RCC 7860 (cell line): Measurements from ENCODE around the gene CWC27.

Source experiments
- DNase-seq: peaks from one replicate; pipeline ENCODE4 v3.0.0-alpha.2; 2015; ENCODE audit warnings: low spot score
- FAIRE-seq: peaks from 2 replicates; lab custom pipeline; 2012; peaks lifted over from hg19 to GRCh38; lab: Jason Lieb, UNC

CWC27 gene, protein sequence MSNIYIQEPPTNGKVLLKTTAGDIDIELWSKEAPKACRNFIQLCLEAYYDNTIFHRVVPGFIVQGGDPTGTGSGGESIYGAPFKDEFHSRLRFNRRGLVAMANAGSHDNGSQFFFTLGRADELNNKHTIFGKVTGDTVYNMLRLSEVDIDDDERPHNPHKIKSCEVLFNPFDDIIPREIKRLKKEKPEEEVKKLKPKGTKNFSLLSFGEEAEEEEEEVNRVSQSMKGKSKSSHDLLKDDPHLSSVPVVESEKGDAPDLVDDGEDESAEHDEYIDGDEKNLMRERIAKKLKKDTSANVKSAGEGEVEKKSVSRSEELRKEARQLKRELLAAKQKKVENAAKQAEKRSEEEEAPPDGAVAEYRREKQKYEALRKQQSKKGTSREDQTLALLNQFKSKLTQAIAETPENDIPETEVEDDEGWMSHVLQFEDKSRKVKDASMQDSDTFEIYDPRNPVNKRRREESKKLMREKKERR

DNA sequence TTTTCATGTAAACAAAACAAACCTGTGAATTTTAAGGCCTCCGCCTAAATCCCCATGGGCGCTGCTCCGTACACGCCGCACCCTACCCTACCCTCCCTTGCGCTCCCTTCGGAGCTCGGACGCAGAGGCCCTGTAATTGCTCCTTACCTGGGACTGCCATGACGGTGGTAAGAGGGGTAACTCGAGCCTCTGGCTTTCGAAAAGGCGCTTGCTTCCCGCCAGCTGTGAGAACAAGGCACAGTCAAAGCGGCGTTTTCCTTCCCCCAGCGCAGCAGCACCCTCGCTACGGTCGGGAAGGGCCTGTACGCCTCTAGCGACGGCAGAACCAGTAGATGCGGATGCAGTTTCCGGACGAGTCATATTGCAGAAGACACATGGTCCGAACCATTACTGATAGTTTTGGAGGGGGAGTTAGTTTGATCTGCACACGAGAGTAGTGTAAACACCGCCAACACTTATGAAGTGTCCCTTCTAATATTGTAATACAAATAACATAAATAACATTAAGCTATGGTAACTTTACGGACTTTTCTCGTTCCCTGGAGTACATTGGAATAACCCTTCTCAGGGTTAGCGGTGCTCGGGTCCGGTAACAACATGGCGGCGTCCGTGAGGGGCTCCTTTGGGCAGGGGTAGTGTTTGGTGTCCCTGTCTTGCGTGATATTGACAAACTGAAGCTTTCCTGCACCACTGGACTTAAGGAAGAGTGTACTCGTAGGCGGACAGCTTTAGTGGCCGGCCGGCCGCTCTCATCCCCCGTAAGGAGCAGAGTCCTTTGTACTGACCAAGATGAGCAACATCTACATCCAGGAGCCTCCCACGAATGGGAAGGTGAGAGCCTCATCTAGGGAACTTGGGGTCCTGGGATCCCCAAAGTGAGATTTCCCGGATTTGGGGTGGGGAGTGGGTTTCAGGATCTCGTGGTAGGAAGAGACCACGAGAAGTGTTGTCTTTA is at the start of gene CWC27, which contains the start of gene SREK1IP1:
CWC27 (plus strand) TSS at position 573 of the 955 bp plus-strand sequence; CDS start at position 790, 217 bp downstream.
SREK1IP1 (minus strand) TSS at position 334 of the 955 bp plus-strand sequence; CDS start at position 160, 174 bp downstream.
- no peak for FAIRE-seq

GRCh38 chr5:64722588-64722987 is 46.1 kb upstream of the CWC27 start:
- no peak for DNase-seq
- no peak for FAIRE-seq

More for the DNA sequence above, at the start of gene CWC27, which contains the start of gene SREK1IP1:
- peak; percentile 66 for DNase-seq

DNA sequence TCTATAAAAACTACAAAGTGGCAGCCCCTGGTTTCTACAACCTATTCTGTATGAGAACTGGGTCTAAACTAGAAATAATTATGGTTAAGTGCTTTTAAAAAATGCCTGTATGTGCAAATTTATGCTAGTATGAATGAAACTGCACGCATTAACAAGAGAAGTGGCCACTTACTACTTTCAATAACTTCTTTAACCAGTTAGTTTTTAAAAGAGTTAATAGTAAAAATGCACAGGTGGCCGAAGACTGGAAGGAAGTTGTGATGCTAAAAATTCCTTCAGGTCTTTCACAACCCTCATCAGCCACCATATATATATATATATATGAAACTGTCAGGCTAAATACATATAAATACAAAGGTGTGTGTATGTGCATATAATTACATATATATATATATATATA is 41.6 kb upstream of the CWC27 start:
- FAIRE-seq (no peak), DNase-seq (no peak)

DNA sequence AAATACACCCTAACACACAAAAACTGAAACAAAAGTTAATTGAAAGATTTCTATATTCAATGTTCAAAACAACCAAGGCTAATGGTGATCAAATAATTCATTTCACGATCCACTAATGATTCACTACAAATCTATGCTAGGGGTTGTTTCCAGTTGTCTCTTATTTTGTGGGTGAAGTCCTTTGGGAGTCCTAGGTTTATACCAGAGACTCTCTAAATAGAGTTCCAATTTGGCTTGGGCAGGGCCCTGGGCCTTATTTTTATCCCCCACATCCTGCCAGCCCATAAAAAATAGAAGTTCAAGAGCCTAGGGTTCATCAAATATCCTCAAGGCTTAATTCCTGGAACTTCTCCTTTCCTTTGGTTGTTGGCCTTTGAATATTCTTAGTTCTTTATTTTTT is 26.3 kb upstream of the CWC27 start:
- FAIRE-seq (no peak), DNase-seq (no peak)

DNA sequence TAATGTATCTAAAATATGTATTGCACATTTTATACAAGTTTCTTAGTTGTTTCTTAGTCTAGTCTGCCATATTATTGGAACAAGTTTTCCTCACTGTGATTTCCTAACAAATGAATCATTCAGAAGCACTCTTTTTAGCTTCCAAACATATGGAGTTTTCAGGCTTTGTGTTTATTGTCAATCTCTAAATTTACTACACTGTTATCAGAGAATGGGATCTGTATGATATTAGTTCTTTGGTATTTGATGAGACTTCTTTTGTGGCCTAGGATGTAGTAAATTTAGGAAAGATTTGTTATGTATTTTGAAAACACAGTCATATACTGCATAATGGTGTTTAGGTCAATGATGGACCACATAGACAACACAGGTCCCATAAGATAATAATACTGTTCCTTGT is 25.9 kb upstream of the CWC27 start:
- FAIRE-seq, result no peak

GRCh38 chr5:64744914-64745313 is 23.8 kb upstream of the CWC27 start:
- FAIRE-seq (no peak), DNase-seq (no peak)

More for the DNA sequence above, 25.9 kb upstream of the CWC27 start:
- DNase-seq, result no peak

DNA sequence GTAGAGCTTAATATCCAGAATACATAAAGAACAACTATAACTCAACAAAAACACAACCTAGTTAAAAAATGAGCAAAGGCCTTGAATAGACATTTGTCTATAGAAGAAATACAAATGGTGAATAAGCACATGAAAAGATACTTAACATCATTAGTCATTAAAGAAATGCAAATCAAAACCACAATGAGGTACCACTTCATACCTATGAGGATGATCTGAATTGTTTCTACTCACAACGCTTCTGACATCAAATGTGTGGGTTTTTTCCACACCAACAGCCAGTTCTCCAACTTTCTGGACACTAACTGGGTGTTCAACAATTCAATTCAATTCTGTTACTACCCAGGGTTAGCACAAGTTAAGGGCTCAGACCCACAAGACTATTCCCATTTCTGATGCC is 22.3 kb upstream of the CWC27 start:
- FAIRE-seq, result no peak
- no peak for DNase-seq

DNA sequence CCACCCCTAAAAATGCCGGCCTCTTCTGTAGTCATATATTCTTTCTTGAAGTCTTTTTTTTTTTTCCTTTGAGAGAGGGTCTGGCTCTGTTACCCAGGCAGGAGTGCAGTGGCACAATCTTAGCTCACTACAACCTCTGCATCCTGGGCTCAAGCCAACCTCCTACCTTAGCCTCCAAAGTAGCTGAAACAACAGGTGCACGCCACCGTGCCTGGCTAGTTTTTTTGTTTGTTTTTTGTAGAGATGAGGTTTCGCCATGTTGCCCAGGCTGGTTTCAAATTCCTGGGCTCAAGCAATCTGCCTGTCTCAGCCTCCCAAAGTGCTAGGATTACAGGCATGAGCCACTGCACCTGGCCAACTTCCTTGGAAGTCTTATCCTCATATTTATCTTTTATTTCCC is 19.3 kb upstream of the CWC27 start:
- FAIRE-seq, result no peak

DNA sequence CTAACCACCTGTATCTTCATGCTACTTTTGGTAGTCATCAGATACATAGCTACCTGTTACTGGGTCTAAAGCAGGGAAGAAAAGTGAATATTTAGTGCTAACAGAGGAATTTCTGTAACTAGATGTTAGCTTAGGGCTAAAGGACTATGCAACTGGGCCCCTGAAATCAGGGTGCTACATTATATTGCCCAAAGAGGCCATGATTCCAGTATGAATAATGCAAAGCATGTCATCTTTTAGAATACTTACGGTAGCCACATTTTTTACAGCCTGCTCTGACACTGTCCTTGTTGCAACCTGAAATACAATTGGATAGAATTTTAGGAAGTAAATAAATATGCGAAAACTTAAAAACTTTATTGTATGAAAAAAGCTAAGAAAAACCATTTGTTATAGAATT is 14.7 kb upstream of the CWC27 start:
- no peak for FAIRE-seq
- DNase-seq, result no peak

More for the DNA sequence above, 19.3 kb upstream of the CWC27 start:
- no peak for DNase-seq

- no peak for FAIRE-seq
- no peak for DNase-seq
These were observed 9.8 kb upstream of the CWC27 start for GRCh38 chr5:64758901-64759300.

GRCh38 chr5:64759960-64760660 is 8.6 kb upstream of the CWC27 start:
- DNase-seq, result no peak
- no peak for FAIRE-seq

GRCh38 chr5:64763948-64764503 is 4.7 kb upstream of the CWC27 start:
- FAIRE-seq, result no peak
- DNase-seq, result no peak

DNA sequence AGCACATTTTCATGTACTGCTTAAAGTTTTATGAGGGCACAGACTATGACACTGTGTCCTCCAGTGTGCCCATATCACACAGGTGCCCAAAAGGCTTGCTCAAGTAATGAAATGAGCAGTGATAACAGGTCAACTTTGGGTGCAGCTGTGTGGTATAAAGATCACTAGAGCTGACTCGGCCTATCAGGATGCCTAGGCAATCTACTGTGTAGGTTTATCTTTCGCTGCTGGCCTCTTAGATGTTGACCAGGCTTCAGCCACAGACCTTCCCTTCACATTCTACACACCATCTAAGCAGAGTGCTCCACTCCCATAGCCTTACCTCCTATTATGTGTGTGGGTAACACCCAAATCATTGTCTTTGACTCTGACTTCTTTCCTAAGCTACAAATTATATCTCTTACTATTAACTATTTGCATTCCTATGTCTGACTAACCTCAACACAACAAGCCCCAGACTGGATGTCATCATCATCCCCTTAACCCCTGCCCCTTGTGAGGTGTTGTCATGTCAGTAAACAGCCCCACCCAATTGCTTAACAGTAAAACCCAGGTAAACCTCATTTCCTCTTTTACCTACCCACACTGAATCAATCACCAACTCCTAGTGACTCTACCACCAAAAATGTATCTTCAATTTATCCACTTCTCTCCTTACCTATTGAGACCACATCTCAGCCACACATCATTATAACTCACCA is 2.8 kb upstream of the CWC27 start:
- FAIRE-seq (no peak), DNase-seq (no peak)

- no peak for FAIRE-seq
- no peak for DNase-seq
These were observed 1.8 kb upstream of the CWC27 start for GRCh38 chr5:64766941-64767340.

DNA sequence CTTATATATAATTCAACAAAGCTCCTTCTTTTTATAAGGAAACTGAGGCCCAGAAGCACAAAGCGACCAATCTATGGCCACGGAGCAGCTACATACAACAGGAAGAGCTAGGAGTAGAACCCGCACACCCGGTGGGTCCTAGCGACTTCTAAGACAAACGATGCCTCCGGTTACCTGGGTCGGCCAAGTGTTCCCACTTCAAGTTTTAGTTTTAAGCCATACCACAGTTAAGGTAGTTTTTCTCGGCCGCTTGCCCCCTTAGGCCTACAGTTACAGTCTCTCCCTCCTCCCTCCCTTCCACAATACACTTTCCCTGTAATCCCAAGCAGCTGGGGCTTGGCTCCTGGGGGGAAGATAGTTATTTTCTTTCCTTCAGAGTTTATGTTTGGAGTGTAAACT is 772 bp upstream of the CWC27 start:
- FAIRE-seq, result no peak
- DNase-seq, result no peak

- DNase-seq (no peak), FAIRE-seq (no peak)
These were observed 1.1 kb downstream of the CWC27 start for GRCh38 chr5:64769855-64770254.

GRCh38 chr5:64771736-64772135 is 3.0 kb downstream of the CWC27 start:
- FAIRE-seq, result no peak
- DNase-seq, result no peak

GRCh38 chr5:64773533-64773932 is 4.8 kb downstream of the CWC27 start:
- FAIRE-seq, result no peak
- DNase-seq, result no peak

DNA sequence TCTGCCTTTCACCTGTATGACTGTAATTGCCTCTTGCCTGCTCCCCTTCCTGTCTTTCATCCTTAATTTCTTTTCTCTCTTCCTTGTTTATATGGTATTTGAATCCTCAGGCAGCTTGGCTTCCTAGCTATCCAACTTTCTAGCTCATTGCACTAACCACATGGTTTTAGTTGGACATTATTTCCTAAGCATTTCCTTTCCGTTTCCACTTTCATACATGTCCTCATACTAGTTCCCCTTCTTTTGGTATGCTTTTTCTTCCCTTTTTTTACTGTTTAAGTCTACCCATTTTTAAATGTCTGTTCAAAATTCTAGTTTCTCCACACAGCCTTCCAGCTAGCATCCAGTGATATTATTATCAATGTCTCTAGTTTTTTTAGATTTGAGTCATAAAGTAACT is 6.6 kb downstream of the CWC27 start:
- DNase-seq (no peak), FAIRE-seq (no peak)
